Measurements from ENCODE around the gene TMEM132D.

DNA sequence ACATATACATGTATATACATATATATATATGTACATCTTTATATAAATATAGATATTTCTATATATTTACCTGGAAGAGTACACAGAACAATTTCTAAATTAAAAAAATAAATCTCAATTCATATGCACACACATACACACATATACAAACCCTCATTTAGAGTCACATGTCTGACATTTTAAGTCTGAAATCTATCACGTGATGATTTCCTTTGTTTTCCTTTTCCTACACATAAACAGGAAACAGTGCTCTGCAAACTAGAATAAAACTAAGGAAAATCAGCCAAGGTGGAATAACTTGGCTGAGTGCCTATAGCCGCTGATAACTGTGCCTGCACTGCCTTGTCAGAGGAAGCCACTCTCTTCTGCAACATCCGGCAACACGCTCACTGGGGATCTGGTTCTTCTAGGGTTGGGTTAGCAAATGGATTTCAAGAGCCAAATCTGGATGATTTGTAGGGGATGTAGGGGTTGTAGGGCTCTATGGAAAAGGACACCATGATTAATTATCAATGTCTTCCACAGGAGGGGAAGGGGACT, 480.7 kb downstream of the TMEM132D start:
- TF ChIP-seq, protein P1, sequence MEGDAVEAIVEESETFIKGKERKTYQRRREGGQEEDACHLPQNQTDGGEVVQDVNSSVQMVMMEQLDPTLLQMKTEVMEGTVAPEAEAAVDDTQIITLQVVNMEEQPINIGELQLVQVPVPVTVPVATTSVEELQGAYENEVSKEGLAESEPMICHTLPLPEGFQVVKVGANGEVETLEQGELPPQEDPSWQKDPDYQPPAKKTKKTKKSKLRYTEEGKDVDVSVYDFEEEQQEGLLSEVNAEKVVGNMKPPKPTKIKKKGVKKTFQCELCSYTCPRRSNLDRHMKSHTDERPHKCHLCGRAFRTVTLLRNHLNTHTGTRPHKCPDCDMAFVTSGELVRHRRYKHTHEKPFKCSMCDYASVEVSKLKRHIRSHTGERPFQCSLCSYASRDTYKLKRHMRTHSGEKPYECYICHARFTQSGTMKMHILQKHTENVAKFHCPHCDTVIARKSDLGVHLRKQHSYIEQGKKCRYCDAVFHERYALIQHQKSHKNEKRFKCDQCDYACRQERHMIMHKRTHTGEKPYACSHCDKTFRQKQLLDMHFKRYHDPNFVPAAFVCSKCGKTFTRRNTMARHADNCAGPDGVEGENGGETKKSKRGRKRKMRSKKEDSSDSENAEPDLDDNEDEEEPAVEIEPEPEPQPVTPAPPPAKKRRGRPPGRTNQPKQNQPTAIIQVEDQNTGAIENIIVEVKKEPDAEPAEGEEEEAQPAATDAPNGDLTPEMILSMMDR (IDR thresholded peaks at IDR 0.05) = no peak
- TF ChIP-seq POLR2A (IDR thresholded peaks at IDR 0.05) = no peak
